Endothelial cell of umbilical vein (primary cell): Measurements from ENCODE around the gene FGF2. TPM values are rescaled to one million over a fixed set of nuclear protein-coding genes. Genes with fewer than 3 reads are reported as not detected.
A peak's percentile ranks its signal among the peaks of the same experiment; 100 is the strongest.

ENCODE experiments used
- BruUV-seq: library from RNA; stranded (reverse); fragments of 400-500 nt; replicated peaks from 2 replicates; lab custom pipeline; 2021; lab: Mats Ljungman, UMichigan
- CTCF ChIA-PET: fragments of 300-600, 350-600 bp; sonication (Branson Sonifier 250); formaldehyde crosslinking; loops from one replicate; lab custom pipeline; 2021; ENCODE audit warnings: antibody characterized with exemption, inconsistent platforms; lab: Charles Lee
- POLR2A ChIA-PET: fragments of 300-600, 350-600 bp; sonication (Branson Sonifier 250); formaldehyde crosslinking; loops from one replicate; lab custom pipeline; 2021; ENCODE audit warnings: antibody characterized with exemption, inconsistent platforms; lab: Charles Lee
- DNase-seq: peaks from one replicate; pipeline ENCODE4 v3.0.0-alpha.2; 2011; ENCODE audit warnings: low read depth, low spot score
- FAIRE-seq: peaks from 2 replicates; lab custom pipeline; 2011; peaks lifted over from hg19 to GRCh38; lab: Jason Lieb, UNC
- H2AFZ ChIP-seq: 2 replicates; pipeline ENCODE4 v1.6.0; 2012; ENCODE audit warnings: low read depth, low read length, control low read depth, inconsistent platforms
- H3K27ac ChIP-seq: 2 replicates; pipeline ENCODE4 v1.5.1; 2011; ENCODE audit warnings: low read depth, mild to moderate bottlenecking, control low read depth, low read length, moderate library complexity; ENCODE audit not compliant: insufficient read depth
- H3K27me3 ChIP-seq, 2 experiments: 2 replicates each; pipeline versions ENCODE4 v1.6.0 to v1.6.1; 2011; ENCODE audit warnings: low read length in 2 of 2, mixed read lengths in 1 of 2; ENCODE audit not compliant: control insufficient read depth in 2 of 2, insufficient read depth in 2 of 2
- H3K36me3 ChIP-seq, 2 experiments: 2 replicates in 1 of 2; 3 replicates in 1 of 2; pipeline ENCODE4 v1.5.1; 2011; ENCODE audit warnings: low read length in 2 of 2, mild to moderate bottlenecking in 1 of 2, moderate library complexity in 1 of 2; ENCODE audit not compliant: control insufficient read depth in 2 of 2, insufficient read depth in 2 of 2; ENCODE audit errors: extremely low read depth in 1 of 2
- H3K4me1 ChIP-seq: 3 replicates; pipeline ENCODE4 v1.5.1; 2011; ENCODE audit warnings: mild to moderate bottlenecking, low read length; ENCODE audit not compliant: control insufficient read depth, insufficient read depth; ENCODE audit errors: extremely low read depth
- H3K4me2 ChIP-seq: 2 replicates; pipeline ENCODE4 v1.6.1; 2011; ENCODE audit warnings: low read length, control low read depth, mixed read lengths; ENCODE audit not compliant: insufficient read depth
- H3K4me3 ChIP-seq, 3 experiments: fragments of 200-600 bp in 1 of 3; sonication (generic), shearing (Covaris generic) in 1 of 3; replicated peaks in 1 of 3; 2 replicates each; pipeline ENCODE4 v1.5.1; 2011 to 2016; ENCODE audit warnings: control low read depth in 3 of 3, low read length in 3 of 3, mild to moderate bottlenecking in 2 of 3, inconsistent platforms in 1 of 3, low read depth in 1 of 3, moderate library complexity in 1 of 3; ENCODE audit not compliant: insufficient read depth in 1 of 3
- H3K79me2 ChIP-seq: 2 replicates; pipeline ENCODE4 v1.6.0; 2012; ENCODE audit warnings: low read length, inconsistent platforms; ENCODE audit not compliant: control insufficient read depth, insufficient read depth
- H3K9ac ChIP-seq: replicated peaks from 2 replicates; pipeline ENCODE3; 2011; ENCODE audit warnings: low read length, control low read depth; ENCODE audit not compliant: insufficient read depth; ENCODE audit errors: extremely low read depth
- H3K9me1 ChIP-seq: replicated peaks from 3 replicates; pipeline ENCODE4 v1.6.0; 2011; ENCODE audit warnings: mild to moderate bottlenecking, low read length; ENCODE audit not compliant: control insufficient read depth, insufficient read depth; ENCODE audit errors: extremely low read depth
- H3K9me3 ChIP-seq: replicated peaks from 2 replicates; pipeline ENCODE4 v1.5.1; 2012; ENCODE audit warnings: low read length, inconsistent platforms; ENCODE audit not compliant: control insufficient read depth, insufficient read depth
- H4K20me1 ChIP-seq: replicated peaks from 2 replicates; pipeline ENCODE3; 2011; ENCODE audit warnings: mild to moderate bottlenecking, low read length; ENCODE audit not compliant: control insufficient read depth, insufficient read depth; ENCODE audit errors: extremely low read depth
- CTCF ChIP-seq, 2 donors: IDR thresholded peaks; 1 replicate in 1 of 2; 2 replicates in 1 of 2; pipeline ENCODE4 v1.5.1; 2011; ENCODE audit warnings: low read length in 2 of 2, mild to moderate bottlenecking in 2 of 2, moderate library complexity in 2 of 2, control low read depth in 1 of 2, inconsistent platforms in 1 of 2, low read depth in 1 of 2; ENCODE audit not compliant: insufficient read depth in 1 of 2; ENCODE audit errors: extremely low read depth in 1 of 2
- EZH2 ChIP-seq: IDR thresholded peaks from 2 replicates; pipeline ENCODE4 v1.6.1; 2012; ENCODE audit warnings: borderline replicate concordance, low read depth, mild to moderate bottlenecking, moderate library complexity, low read length, inconsistent platforms; ENCODE audit not compliant: severe bottlenecking
- FOS ChIP-seq: IDR thresholded peaks from 2 replicates; pipeline ENCODE4 v1.6.1; 2011; ENCODE audit warnings: mild to moderate bottlenecking, low read length, moderate library complexity, borderline replicate concordance; ENCODE audit not compliant: insufficient read depth
- GATA2 ChIP-seq: IDR thresholded peaks from 2 replicates; pipeline ENCODE4 v1.7.0; 2011; ENCODE audit warnings: low read depth, mild to moderate bottlenecking, moderate library complexity, mixed read lengths, low read length; ENCODE audit not compliant: insufficient read length, insufficient read depth
- JUN ChIP-seq: IDR thresholded peaks from 2 replicates; pipeline ENCODE4 v1.6.1; 2011; ENCODE audit warnings: borderline replicate concordance, low read depth; ENCODE audit not compliant: insufficient read length, insufficient read depth
- MAX ChIP-seq: IDR thresholded peaks from 2 replicates; pipeline ENCODE4 v1.6.1; 2011; ENCODE audit not compliant: insufficient read depth, insufficient read length
- POLR2A ChIP-seq: IDR thresholded peaks from 2 replicates; pipeline ENCODE4 v1.6.1; 2012; ENCODE audit warnings: low read depth, mild to moderate bottlenecking, control low read depth, low read length
- dilution Hi-C: fragments of 300-500 bp; cut with MboI; formaldehyde crosslinking; loops from one replicate; pipeline ENCODE4 v1.15.0; 2019; ENCODE audit warnings: low sequenced_read_pairs; ENCODE audit not compliant: extremely low pct_ligation_motif_present
- intact Hi-C: fragments of 100-400 bp; cut with micrococcal nuclease; formaldehyde crosslinking; loops from one replicate; pipeline ENCODE4 v1.10.0; 2022
- polyA plus RNA-seq, 4 experiments: library from polyadenylated mRNA; depleted of rRNA in 3 of 4; stranded (reverse) in 3 of 4; unstranded in 1 of 4; fragments of >200 nt; gene quantifications; 2 replicates each; pipeline versions ENCODE4 v1.2.1 to v1.2.3, GENCODE V29; 2011 to 2012; ENCODE audit warnings: missing spikeins in 1 of 4
- total RNA-seq: library from RNA; stranded (reverse); gene quantifications from 2 replicates; pipeline ENCODE4 v1.2.3, GENCODE V29; 2021

The FGF2 gene
- total and polyA plus RNA-seq, 2 donors (not counting 3 experiments of a cell fraction or from before 2014, with no cell fraction given): 4.6 to 23.9 TPM

- Histone ChIP-seq H2AFZ (no peak overlapping the region), H3K4me3 (no peak overlapping the region), H3K4me2 (no peak overlapping the region), H3K36me3 (no peaks in the 10 kb centered on the region), H3K9me3 (no peaks in the 10 kb centered on the region), H4K20me1 (no peaks in the 10 kb centered on the region), H3K9me1 (no peaks in the 10 kb centered on the region), H3K79me2 (peaks cover 1% of the 10 kb centered on the region), H3K4me1 (no peaks in the 10 kb centered on the region), H3K27ac (no peak overlapping the region), H3K27me3 (no peaks in the 10 kb centered on the region), H3K9ac (no peak overlapping the region)
- TF ChIP-seq CTCF (IDR thresholded peaks at IDR 0.05; ENCODE audit: extremely low read depth in 1 of 2, insufficient read depth in 1 of 2, low read depth in 1 of 2, low read length in 2 of 2) (no peak), MAX (no peak), FOS (peak; percentile 19)
- BruUV-seq: no TSS peak
- FAIRE-seq (no peak), DNase-seq (peak; percentile 46)
- dilution Hi-C loops: no loop called here
- intact Hi-C loops: no loop called here
- ChIA-PET CTCF (interaction anchor here (0.8 to 1.9 kb wide), 4 partner anchors 9 to 79 kb away, joined by 3 to 10 read pairs (median 4); no protein-coding TSS in a partner anchor), POLR2A (no interaction called here)
Observed at GRCh38 chr4:122836941-122837340, 10.3 kb downstream of the FGF2 start.

GRCh38 chr4:122838034-122838433, 11.4 kb downstream of the FGF2 start:
- intact Hi-C loops: no loop called here
- Histone ChIP-seq H3K36me3 (no peaks in the 10 kb centered on the region), H3K27ac (no peak overlapping the region)

More at GRCh38 chr4:122838034-122838433, 11.4 kb downstream of the FGF2 start:
- H2AFZ ChIP-seq: no peak overlapping the region
- H3K9me1 ChIP-seq: no peaks in the 10 kb centered on the region
- no peak overlapping the region for H3K4me3 ChIP-seq
- BruUV-seq: no TSS peak
- DNase-seq (no peak), FAIRE-seq (no peak)
- no peaks in the 10 kb centered on the region for H4K20me1 ChIP-seq
- H3K79me2 ChIP-seq: peaks cover 1% of the 10 kb centered on the region
- H3K27me3 ChIP-seq: no peaks in the 10 kb centered on the region
- H3K4me1 ChIP-seq: no peaks in the 10 kb centered on the region
- H3K9ac ChIP-seq: no peak overlapping the region
- H3K9me3 ChIP-seq: no peaks in the 10 kb centered on the region
- H3K4me2 ChIP-seq: no peak overlapping the region
- dilution Hi-C loops: no loop called here
- TF ChIP-seq JUN: no peak
- no peak for TF ChIP-seq FOS
- TF ChIP-seq EZH2: no peak
- TF ChIP-seq GATA2: no peak
- TF ChIP-seq CTCF (IDR thresholded peaks at IDR 0.05; ENCODE audit: extremely low read depth in 1 of 2, insufficient read depth in 1 of 2, low read depth in 1 of 2, low read length in 2 of 2): no peak
- TF ChIP-seq POLR2A: no peak
- POLR2A ChIA-PET: no interaction called here
- CTCF ChIA-PET: interaction anchor here (1.2 to 1.9 kb wide), 3 partner anchors 17 to 80 kb away, joined by 4 to 10 read pairs (median 4); no protein-coding TSS in a partner anchor
